SIG-M5 treated with dmso at 0.1 percent for 504 hours (cell line): ENCODE data around the gene ADAMTSL2.

Experiments used
- DNase-seq: peaks from one replicate; lab custom pipeline; 2025; ENCODE audit not compliant: unreplicated experiment; lab: John Stamatoyannopoulos, UW

Gene ADAMTSL2

DNA sequence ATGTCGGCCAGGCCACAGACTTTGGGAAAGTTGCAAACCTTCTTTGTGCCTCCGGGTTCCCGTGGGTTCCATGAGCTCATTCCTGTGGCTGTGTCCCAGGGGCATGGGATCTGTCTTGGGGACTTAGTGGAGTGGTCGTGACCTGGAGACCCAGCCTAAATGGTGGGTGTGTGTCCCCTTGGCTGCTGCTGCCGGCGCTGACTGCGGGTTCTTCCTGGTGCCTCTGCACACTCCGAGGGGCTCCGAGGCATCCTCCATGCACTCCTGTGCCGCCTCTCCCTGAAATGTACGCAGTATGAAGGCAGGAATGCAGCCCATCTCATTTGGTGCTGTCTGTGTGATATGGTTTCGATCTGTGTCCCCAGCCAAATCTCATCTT, 34.6 kb upstream of the ADAMTSL2 start:
- DNase-seq = no peak

DNA sequence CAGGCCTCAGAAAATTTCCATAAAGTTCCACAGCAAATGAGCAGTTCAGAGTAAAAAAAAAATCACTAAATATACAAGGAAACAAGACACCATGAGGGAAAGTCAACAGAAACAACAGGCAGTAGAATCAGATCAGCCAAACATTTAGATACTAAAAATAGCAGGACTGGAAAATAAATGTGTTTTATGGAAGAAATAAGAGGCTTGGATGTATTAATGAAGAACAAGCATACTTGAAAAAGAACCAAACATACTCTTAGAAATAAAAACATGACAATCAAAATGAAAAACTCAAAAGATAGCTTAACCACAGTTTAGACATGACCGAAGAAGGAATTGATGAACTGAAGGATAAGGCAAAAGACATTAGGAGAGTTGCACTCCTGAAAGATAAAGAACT, 32.4 kb upstream of the ADAMTSL2 start:
- DNase-seq = no peak

DNA sequence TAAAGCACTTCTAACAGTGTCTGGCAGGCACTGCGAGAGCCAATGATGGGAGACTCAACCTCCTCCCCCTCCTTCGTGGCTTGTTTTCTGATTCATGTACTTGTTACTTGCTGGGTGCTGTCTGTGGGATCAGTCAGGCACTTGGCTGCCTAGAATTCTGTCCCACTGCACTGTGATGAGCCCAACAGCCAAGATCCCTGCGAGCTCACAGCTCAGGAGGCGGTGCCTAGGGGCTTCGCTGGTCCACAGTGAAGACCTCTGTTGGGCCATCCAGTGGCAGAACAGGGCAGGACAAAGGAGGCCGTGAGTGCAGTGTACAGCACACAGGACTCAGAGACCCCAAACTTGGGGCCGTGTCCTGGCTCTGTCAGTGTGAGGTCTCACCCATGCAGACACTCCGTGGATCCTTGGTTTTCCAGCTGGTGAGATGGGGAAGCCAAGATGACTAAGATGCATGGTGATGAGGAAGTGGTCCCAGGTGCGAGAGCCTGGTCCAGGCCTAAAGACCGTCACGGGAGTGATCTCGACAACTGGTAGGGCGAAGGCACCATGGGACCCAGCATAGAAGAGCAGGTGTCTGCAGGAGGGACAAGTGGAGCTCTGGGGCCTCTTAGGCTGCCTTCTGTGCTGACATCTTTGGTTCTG, 29.2 kb upstream of the ADAMTSL2 start:
- no peak for DNase-seq

DNA sequence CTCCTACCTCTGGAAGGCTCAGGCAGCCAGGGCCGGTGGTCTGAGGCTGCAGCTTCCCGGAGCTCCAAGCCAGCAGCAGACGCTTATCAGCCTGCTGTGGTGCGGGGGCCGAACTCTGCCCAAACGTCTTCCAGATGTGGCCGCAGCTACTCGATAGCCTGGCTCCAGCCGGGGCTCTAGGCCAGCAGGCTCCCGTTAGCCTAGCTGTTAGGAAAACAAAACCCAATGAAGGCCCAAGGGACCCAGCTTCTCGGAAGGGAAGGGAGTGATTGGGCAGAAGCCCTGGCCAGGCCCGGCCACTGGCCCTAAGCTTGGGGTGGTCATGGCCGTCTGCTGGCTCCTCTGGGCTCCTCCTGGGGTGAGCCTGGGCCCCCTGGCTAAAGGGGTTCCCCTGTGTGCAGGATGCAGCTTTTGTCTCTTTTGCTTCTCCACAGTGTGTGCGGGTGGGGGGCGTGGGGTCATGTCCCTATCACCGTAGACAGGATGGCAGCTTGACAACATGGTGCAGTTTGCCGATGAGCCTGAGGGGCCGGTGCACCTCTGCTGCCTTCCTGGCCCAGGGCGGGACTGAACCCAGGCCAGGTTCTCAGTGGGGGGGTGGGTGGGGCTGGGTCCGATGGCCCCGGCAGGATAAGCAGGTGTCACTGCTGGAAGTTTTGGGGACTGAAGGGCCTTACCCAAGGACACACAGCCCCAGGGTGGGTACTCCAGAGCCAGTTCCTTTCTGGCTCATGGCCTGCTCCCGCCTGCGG, 28.4 kb upstream of the ADAMTSL2 start:
- no peak for DNase-seq

DNA sequence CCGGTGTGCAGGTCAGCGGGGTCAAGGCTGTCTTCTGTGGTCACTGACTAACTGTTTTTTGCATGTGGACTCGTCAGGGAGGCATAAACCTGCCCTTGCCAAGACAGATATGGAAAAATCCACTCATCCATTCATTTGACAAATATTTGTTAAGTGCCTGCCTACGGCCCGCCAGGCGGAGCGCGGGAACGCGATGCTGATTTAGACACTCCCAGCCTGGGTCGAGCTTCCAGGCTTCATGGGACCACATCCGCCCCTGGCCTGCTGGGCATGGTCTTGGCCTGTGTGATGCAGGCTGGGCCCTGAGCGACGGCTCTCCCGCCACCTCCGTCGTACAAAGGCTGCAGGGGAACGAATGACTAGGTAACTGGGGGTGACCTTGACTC, 27.9 kb upstream of the ADAMTSL2 start:
- DNase-seq = no peak

DNA sequence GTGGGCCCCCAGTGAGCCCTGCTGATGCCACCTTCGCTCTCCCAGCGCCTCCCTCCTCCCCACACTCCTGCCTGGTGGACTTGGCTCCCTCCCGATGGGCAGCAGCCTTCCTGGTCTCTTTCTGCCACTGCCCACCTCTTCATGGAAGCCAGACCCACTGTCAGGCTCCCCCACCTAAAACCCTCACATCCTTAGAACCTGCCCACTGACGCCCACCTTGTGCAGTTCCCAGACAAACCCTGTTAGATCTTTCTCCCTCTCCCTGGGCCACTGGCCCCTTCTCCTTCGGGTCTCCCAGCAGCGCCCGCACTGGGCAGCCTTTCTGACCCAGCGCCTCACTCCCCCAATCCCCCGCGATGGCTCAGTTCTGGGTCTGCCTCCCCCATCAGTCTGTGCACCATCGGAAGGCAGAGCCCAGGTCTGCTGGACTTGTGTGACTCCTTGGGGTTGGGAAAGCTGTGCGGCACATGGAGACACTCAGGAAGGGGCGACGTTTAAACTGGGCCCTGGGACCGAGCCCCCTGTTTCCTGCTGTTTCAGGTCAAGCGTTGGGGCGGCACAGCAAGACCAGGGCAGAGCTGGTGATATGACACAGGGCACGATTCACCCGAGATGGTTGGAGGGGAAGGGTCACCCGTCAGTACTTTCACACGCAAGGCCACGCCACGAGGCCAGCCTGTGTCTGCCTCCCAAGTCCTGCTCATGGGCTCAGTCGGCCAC, 27.1 kb upstream of the ADAMTSL2 start:
- DNase-seq = no peak

DNA sequence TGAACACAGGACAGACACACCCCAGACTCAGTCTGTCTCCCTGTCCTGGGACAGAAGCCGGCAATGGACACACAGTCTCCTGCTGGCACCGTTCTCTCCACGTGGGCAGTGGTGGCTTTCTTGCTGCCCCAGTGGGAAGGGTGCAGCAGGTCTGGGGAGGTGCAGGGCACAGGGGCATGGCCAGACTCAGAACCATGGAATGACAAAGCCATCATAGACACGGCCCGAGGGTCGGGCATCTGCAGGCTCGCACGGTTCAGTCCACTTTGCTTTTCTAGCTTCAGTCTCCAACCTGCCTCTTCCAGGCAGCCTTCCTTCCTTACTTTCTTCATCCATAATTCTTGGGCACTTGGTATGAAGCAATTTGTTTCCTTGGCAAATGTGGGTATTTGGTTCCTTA, 26.5 kb upstream of the ADAMTSL2 start:
- no peak for DNase-seq

DNA sequence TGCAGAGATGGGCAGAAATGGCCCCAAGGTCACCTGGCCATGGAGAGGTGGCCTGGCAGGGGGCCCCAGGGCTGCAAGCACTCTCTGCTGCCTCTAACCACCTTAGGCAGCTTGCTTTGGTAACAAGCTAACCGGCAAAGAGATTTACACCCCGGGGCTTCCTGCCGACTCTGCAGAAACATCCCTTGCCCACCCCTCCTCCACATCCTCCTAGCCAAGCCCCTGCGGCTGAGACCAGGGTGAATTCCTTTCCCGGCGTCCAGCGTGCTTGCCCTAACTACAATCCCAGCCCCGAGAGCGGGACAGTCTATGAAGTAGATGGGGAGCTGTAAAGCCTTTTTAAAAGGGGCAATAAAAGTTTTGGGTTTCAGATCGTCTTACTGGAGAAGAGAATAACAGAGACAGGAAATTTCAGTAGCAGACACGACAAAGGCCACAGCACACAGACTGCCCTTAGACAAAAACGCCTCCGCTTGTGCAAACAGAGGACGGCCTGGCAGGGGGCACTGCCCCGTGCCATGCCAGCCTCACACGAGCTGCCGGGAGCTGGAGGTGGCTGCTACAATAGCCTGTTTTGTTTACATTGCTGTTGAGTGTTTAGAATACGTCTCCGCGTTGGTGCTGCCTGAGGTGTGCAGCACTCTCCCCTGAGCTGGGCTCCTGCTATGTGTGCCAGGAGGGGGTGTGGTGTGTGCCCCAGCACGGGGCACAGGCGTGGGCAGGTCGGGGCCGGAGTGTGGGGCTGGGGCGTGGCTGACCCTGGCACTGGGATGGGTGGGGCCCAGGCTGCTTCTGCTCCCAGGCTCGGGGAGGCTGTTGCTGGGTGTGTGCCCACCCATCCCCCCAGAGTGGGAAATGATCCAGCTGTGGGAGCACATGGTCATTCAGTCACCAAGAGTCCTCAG, 25.1 kb upstream of the ADAMTSL2 start:
- DNase-seq = no peak

DNA sequence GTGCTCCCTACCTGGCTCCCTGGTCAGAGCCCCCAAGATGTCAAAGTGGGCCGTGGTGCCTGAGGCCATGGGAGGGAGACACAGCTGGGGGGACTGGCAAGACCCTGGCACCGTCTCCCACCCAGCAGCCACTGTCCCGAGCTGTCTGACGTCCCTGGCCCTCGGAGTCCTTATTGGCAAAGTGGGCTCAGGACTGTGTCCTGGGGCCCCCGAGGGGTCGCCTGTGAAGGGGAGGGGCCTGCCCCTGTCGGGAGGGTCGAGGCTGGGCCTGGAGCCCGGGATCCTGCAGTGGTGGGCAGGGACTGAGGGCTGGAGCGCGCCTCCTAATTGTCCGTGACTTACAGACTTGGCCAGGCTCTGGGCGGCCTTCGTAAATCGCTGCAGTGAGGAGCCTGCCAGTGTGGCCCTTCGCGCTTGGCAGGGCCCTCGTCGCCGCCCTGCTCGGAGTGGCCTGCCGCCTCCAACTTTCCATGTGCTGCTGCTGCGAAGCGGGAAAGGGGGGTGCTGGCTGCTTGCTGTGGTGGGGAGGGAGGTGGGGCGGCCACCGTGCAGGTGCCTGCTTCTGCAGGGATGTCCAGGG, 23.5 kb upstream of the ADAMTSL2 start:
- DNase-seq = no peak

DNA sequence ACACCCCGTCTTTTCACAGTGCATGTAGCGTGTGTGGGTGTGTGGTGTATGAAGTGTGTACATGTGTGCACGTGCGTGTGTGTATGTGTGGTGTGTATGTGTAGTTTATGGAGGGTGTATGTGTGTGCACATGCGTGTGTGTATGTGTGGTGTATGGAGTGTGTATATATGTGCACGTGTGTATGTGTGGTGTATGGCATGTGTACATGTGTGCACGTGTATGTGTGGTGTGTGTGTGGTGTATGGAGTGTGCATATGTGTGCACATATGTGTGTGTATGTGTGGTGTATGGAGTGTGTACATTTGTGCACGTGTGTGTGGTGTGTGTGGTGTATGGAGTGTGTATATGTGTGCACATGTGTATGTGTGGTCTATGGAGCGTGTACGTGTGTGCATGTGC, 22.9 kb upstream of the ADAMTSL2 start:
- DNase-seq = no peak

DNA sequence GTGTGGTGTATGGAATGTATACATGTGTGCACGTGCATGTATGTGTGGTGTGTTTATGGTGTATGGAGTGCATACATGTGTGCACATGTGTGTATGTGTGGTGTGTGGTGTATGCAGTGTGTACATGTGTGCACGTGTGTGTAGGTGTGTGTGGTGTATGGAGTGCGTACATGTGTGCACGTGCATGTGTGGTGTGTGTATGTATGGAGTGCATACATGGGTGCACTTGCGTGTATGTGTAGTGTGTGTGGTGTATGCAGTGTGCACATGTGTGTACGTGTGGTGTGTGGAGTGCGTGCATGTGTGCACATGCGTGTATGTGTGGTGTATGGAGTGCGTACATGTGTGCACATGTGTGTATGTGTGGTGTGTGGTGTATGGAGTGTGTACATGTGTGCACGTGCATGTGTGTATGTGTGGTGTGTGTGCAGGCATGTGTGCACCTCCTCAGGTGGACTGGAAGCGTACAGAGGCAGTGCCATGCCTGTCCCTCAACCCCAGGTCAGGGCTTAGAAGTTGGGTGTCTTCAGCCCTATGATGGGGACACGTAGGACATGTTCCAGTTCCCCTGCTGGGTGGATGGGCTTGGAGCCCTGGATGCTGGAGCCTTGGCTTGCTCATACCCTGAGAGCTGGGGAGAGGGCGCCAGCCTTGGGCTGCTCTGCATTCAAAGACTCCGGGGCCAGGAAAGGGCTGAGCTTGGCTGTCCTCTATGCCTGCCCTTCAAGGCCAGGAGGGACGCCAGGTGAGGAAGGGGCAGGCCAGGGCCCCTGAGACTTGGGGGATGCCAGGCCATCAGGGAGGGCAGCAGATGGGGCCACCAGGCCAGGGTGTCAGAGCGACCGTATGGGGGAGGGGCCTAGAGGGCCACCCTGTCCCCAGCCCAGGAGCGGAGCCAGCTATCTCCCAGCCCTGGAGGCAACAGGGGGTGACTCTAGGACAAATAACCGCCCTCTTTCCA, 22.0 kb upstream of the ADAMTSL2 start:
- no peak for DNase-seq

DNA sequence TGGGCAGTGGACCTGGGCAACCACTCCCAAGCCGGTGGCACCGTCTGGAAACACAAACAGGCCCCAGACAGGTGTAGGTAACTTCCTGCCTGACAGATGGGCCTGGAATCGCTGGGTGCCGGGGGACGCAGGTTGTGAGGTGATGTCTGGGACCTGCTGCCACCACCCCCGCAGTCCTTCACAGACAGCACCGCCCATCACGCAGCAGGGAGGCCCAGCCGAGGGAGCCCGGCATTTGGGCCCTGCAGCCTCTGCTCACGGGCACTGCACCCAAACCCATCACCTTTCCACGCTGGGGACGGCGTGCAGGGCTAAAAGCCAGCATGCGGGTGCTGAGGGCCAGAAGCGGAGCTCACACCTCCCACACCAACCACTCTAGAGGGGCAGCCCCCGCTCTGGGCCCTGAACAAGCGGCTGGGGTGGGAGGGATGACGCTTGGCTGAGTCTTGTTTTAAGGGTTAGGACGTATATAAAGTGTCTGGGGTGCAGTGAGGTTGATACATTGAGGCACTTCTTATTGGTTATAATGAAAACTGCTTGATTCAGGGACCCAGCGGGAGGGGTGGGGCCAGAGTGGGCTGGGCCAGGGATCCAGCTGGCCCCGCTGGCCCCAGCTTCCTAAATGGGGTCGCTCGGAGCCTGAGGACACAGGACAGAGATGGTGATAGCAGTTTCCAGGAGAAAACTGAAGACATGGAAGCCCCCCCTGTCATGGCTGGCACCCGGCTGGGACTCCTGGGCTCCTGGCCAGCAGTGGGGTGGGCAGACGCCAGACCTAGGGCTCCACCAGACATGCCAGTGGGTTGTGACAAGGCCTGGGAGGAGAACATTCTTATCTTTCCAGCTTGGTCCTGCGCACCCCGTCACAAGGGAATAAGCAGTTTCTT, 21.0 kb upstream of the ADAMTSL2 start:
- DNase-seq = no peak

DNA sequence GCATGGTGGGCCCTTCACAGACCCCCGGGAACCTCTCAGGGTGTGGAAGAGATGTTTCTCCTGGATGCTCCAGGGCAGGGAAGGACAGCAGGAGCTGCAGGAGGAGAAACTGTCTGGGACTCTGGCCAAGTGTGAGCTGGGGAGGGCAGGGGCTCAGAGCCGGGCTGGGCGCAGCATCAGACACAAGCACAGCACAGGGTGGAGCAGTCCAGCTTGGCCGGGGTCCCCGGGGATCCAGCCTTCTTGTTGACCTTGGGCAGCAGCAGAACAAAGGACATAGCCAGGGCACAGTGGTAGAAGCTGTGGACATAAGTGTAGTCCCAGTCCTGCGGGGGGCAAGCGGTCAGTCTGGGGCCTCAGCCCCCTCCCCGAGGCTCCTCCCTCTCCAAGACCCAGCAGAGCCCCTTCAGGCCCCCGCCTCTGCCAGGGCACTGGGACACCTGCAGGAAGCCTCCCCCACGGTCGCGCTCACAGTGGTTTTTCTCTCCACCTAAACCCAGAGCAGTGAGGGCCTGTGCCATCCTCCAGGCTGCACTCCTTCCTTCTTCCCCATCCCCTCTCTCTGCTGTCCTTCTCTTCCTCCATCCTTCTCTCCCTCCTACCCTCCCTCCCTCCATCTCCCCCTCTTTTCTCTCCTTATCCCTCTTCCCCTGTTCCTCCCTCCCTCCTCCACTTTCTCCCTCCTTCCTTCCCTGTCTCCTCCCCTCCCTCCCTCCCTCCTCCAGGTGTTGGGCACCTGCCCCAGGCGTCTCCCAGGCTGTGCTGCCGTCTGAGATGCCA, 19.9 kb upstream of the ADAMTSL2 start:
- DNase-seq = no peak

DNA sequence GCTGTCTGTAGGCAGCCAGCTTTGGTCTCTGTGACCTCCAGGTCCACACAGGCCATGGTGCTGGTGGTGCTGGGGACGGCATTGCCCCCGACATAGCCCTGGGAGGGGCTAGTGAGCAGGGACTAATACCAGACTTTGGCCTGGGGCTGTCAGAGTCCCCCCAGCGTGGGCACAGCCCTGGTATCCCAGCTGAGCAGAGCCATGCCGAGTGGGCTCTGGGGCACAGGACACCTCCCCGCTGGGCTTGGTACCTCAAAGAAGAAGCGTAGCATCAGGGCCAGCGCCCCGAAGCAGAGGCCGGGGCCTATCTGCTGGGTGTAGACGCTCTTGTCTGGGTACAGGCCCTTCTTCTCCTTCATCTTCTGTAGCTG, 19.3 kb upstream of the ADAMTSL2 start:
- no peak for DNase-seq

DNA sequence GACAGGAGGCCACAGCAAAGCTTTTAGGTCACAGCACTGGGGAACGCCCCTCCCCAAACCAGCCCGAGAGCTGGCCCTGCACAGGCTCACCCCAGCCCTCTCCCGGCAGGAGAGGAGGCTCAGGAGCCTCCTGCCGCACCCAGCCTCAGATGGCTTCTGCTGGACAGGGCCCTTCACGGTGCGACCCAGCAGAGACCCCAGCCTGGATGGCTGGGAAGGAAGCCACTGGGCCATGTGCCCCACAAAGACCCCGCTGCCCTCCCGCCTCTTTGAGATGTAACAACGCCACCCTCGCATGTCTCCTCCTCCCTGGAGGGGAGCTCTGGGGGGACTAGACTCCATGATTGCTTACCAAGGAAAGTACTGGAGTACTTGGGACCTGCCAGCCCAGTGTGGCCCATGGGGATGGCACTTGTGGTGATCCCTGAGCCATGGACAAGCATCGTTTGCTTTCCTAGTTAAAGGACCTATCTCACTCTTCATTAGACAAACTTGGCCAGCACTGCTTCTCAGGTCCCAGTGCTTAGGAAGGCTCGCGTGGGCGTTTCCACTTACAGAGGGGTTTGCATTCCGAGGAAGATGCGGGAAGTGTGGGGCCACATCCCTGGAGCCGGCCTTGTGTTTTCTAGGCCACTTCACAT, 18.8 kb upstream of the ADAMTSL2 start:
- DNase-seq = no peak

DNA sequence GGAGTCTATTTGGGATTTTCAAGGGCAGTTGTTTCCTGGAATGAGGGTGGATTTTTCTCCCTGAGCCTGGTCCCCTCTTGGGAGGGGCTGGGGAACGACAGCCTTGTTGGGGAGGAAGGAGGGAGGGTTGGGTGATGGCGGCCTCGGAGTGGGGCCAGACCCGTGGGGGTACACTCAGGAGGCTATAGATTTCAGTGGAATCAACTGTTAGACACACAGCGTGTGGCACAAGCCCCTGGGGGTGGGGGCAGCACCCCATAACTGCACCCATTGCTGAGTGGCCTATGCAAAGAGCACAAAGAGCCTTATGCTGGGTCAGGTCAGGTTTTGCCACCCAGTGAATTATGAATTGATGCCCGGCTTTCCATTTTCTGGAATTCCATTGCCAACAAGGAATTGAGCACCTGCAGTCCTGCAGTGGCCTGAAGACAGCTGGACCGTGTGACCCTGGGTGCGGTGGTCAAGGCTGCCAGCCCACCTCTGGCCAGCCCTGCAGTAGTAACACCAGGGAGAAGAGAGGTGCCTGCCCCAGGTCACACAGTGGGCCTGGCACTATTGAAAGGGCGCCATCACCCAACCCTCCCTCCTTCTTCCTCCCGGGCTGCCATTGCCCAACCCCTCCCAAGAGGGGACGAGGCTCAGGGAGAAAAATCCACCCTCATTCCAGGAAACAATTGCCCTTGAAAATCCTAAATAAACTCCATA, 18.1 kb upstream of the ADAMTSL2 start:
- no peak for DNase-seq

DNA sequence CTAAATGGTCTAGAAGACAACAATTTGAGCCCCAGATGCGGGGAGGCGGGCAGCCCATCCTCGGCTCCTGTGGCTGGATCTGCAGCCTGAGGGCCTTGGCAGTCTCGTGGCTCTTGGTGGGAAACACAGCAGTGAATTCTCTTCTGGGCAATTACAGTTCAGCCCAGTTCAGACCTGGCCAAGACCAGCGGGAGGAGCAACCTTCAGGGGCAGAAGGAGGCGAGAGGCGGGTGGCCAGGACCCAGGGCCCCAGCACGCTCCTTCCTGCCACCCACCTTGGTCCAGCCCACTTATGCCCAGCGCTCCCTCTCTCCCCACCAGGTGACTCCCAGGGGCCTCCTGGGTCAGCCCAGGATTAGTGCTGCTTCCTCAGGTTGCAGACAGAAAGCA, 17.5 kb upstream of the ADAMTSL2 start:
- no peak for DNase-seq
